ENCODE measurements around the gene EID3. TPM values are rescaled to one million over a fixed set of nuclear protein-coding genes. Genes with fewer than 3 reads are reported as not detected.

The EID3 gene
- total RNA-seq, 1 donor from 2014 or later, result 2.4 TPM

GRCh38 chr12:104297477-104298113 is 5.9 kb upstream of the EID3 start:
- no peak for DNase-seq (ENCODE audit: low read depth)
- no peak overlapping the region for H3K4me3 ChIP-seq (ENCODE audit: low read depth, low read length)
- no peak for FAIRE-seq
- peaks cover 16% of the 10 kb centered on the region for H3K36me3 ChIP-seq (ENCODE audit: control insufficient read depth, insufficient read depth, low read length)
- no peak for TF ChIP-seq CTCF (IDR thresholded peaks at IDR 0.05; ENCODE audit: insufficient read depth, low read length, severe bottlenecking)
- H3K27me3 ChIP-seq (ENCODE audit: control insufficient read depth, insufficient read depth, low read length), result no peaks in the 10 kb centered on the region

GRCh38 chr12:104299842-104300481 is 3.6 kb upstream of the EID3 start:
- TF ChIP-seq CTCF (IDR thresholded peaks at IDR 0.05; ENCODE audit: insufficient read depth, low read length, severe bottlenecking), result no peak
- no peak for FAIRE-seq
- Histone ChIP-seq H3K27me3 (ENCODE audit: control insufficient read depth, insufficient read depth, low read length) (no peaks in the 10 kb centered on the region), H3K36me3 (ENCODE audit: control insufficient read depth, insufficient read depth, low read length) (peaks cover 16% of the 10 kb centered on the region), H3K4me3 (ENCODE audit: low read depth, low read length) (no peak overlapping the region)
- no peak for DNase-seq (ENCODE audit: low read depth)

GRCh38 chr12:104304261-104305009 is 896 bp downstream of the EID3 start:
- peaks cover 9% of the 10 kb centered on the region for H3K36me3 ChIP-seq (ENCODE audit: control insufficient read depth, insufficient read depth, low read length)
- H3K27me3 ChIP-seq (ENCODE audit: control insufficient read depth, insufficient read depth, low read length), result no peaks in the 10 kb centered on the region
- DNase-seq (ENCODE audit: low read depth) (no peak), FAIRE-seq (no peak)
- no peak overlapping the region for H3K4me3 ChIP-seq (ENCODE audit: low read depth, low read length)
- no peak for TF ChIP-seq CTCF (IDR thresholded peaks at IDR 0.05; ENCODE audit: insufficient read depth, low read length, severe bottlenecking)

GRCh38 chr12:104305349-104305748 is 1.8 kb downstream of the EID3 start:
- Histone ChIP-seq H3K36me3 (ENCODE audit: control insufficient read depth, insufficient read depth, low read length) (peaks cover 10% of the 10 kb centered on the region), H3K4me3 (ENCODE audit: low read depth, low read length) (no peak overlapping the region), H3K27me3 (ENCODE audit: control insufficient read depth, insufficient read depth, low read length) (no peaks in the 10 kb centered on the region)
- DNase-seq (ENCODE audit: low read depth) (no peak), FAIRE-seq (no peak)
- no peak for TF ChIP-seq CTCF (IDR thresholded peaks at IDR 0.05; ENCODE audit: insufficient read depth, low read length, severe bottlenecking)

GRCh38 chr12:104306376-104306775 is 2.8 kb downstream of the EID3 start:
- TF ChIP-seq CTCF (IDR thresholded peaks at IDR 0.05; ENCODE audit: insufficient read depth, low read length, severe bottlenecking), result no peak
- DNase-seq (ENCODE audit: low read depth) (no peak), FAIRE-seq (no peak)
- no peak overlapping the region for H3K4me3 ChIP-seq (ENCODE audit: low read depth, low read length)
- H3K36me3 ChIP-seq (ENCODE audit: control insufficient read depth, insufficient read depth, low read length), result peaks cover 15% of the 10 kb centered on the region
- no peaks in the 10 kb centered on the region for H3K27me3 ChIP-seq (ENCODE audit: control insufficient read depth, insufficient read depth, low read length)
